Gastrocnemius medialis (tissue), 4 donors: ENCODE results near the gene EIF1AD.

Experiments used
- CTCF ChIP-seq, 5 experiments: fragments of 450-650 bp in 3 of 5; fragments of 200-600 bp in 2 of 5; sonication (generic) in 2 of 5; IDR thresholded peaks in 4 of 5; conservative IDR thresholded peaks in 1 of 5; 1 replicate in 4 of 5; 2 replicates in 1 of 5; pipeline ENCODE4 v1.5.1; 2016 to 2019; ENCODE audit warnings: antibody characterized with exemption in 5 of 5, mild to moderate bottlenecking in 3 of 5, moderate library complexity in 3 of 5
- POLR2A ChIP-seq, 2 donors: fragments of 450-650 bp; IDR thresholded peaks; one replicate each; pipeline ENCODE4 v1.6.1; 2017; ENCODE audit warnings: antibody characterized with exemption in 2 of 2, mild to moderate bottlenecking in 2 of 2, moderate library complexity in 2 of 2

- TF ChIP-seq CTCF (IDR thresholded peaks at IDR 0.05 in 4 of 5, conservative IDR thresholded peaks at IDR 0.05 in 1 of 5) (no peak), POLR2A (IDR thresholded peaks at IDR 0.05) (no peak)
Observed at GRCh38 chr11:66017321-66017720, 15.4 kb upstream of the EIF1AD start.
